Measurements from ENCODE around the gene MARCHF10. TPM values are rescaled to one million over a fixed set of nuclear protein-coding genes. Genes with fewer than 3 reads are reported as not detected.

Gene MARCHF10
- total RNA-seq, 2 experiments from 2014 or later, result not detected

DNA sequence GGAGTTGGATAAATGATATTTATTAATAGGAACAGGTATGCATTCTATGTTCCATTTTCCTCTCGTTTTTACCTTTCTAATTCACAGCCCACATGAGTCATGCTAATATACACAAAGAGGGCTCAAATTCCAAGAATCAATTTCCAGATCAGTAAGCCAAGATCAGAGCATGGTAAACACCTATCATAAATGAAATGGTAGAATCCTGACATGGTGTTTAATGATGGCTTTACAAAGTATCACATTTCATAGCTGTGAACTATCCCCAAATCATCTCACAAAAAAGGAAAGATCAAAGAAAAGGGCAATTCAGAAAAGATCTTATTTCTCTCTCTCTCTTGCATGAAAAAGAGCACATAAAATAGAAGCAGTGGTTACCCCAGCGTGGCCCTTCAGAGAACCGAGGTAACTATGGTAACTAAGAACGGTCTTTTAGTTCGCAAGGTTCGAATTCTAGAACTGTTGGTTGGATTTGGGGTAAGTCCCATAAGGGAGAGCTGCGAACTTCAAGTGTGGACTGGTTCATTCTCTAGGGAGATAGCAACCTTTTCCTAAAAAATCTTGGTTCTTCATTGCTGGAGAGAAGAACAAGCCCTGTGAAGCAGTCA lies 73.0 kb downstream of the MARCHF10 start:
- no peak overlapping the region for H3K4me3 ChIP-seq (ENCODE audit: low read depth, low read length, poor library complexity, severe bottlenecking)
- H2AFZ ChIP-seq (ENCODE audit: low read length), result no peak overlapping the region
- H3K79me2 ChIP-seq (ENCODE audit: insufficient read depth, low read depth, low read length), result no peaks in the 10 kb centered on the region
- H3K36me3 ChIP-seq (ENCODE audit: insufficient read depth, low read length), result no peaks in the 10 kb centered on the region
- H3K9me2 ChIP-seq (ENCODE audit: insufficient read depth, low read length), result no peaks in the 10 kb centered on the region
- TF ChIP-seq EZH2phosphoT487 (IDR thresholded peaks at IDR 0.05; ENCODE audit: borderline replicate concordance, low read depth, low read length), result no peak
- TF ChIP-seq, protein P1, sequence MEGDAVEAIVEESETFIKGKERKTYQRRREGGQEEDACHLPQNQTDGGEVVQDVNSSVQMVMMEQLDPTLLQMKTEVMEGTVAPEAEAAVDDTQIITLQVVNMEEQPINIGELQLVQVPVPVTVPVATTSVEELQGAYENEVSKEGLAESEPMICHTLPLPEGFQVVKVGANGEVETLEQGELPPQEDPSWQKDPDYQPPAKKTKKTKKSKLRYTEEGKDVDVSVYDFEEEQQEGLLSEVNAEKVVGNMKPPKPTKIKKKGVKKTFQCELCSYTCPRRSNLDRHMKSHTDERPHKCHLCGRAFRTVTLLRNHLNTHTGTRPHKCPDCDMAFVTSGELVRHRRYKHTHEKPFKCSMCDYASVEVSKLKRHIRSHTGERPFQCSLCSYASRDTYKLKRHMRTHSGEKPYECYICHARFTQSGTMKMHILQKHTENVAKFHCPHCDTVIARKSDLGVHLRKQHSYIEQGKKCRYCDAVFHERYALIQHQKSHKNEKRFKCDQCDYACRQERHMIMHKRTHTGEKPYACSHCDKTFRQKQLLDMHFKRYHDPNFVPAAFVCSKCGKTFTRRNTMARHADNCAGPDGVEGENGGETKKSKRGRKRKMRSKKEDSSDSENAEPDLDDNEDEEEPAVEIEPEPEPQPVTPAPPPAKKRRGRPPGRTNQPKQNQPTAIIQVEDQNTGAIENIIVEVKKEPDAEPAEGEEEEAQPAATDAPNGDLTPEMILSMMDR (conservative IDR thresholded peaks at IDR 0.05; ENCODE audit: low read length), result no peak
- H4K20me1 ChIP-seq (ENCODE audit: insufficient read depth, low read length), result no peaks in the 10 kb centered on the region
- no TSS peak for BruUV-seq (replicated peaks)
- no peak for DNase-seq (ENCODE audit: low spot score)
- intact Hi-C loops (cut with micrococcal nuclease; ENCODE audit: unreplicated experiment), result no loop called here
- H3K4me2 ChIP-seq (ENCODE audit: low read length), result no peak overlapping the region
- H3K4me1 ChIP-seq (ENCODE audit: insufficient read depth, low read length, poor library complexity, severe bottlenecking), result no peaks in the 10 kb centered on the region
- CTCF ChIA-PET (ENCODE audit: unreplicated experiment), result no interaction called here
- no peak overlapping the region for H3K27ac ChIP-seq (ENCODE audit: low read depth, low read length, poor library complexity, severe bottlenecking)
- H3K9me3 ChIP-seq (ENCODE audit: low read length), result no peaks in the 10 kb centered on the region
- POLR2A ChIA-PET, result no interaction called here

DNA sequence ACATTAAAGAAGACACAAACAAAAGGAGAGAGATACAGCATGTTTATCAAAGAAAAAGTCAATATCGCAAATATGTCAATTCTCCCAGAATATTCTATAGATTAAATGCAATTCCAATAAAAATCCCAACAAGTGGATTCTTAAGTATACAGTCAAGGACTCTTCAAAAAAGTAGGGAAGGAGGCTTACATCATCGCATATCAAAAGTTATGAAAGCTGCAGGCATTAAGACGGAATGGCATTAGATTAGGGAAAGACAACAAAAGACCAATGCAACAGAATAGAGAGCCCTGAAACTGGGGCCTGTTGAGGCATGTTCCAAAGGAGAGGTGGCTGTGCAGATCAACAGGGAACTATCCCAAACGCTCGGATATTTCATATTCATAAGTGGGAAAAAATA lies 76.0 kb downstream of the MARCHF10 start:
- H3K9me3 ChIP-seq (ENCODE audit: low read length), result no peaks in the 10 kb centered on the region
- H4K20me1 ChIP-seq (ENCODE audit: insufficient read depth, low read length), result no peaks in the 10 kb centered on the region
- DNase-seq (ENCODE audit: low spot score), result no peak
- POLR2A ChIA-PET, result interaction anchor here (0.6 kb wide), 1 partner anchor 1241 kb away, joined by 3 read pairs; no protein-coding TSS in a partner anchor
- no peak overlapping the region for H2AFZ ChIP-seq (ENCODE audit: low read length)
- no peak overlapping the region for H3K4me3 ChIP-seq (ENCODE audit: low read depth, low read length, poor library complexity, severe bottlenecking)
- H3K9me2 ChIP-seq (ENCODE audit: insufficient read depth, low read length), result no peaks in the 10 kb centered on the region
- CTCF ChIA-PET (ENCODE audit: unreplicated experiment), result no interaction called here
- BruUV-seq (replicated peaks), result no TSS peak
- H3K36me3 ChIP-seq (ENCODE audit: insufficient read depth, low read length), result no peaks in the 10 kb centered on the region
- no peak overlapping the region for H3K4me2 ChIP-seq (ENCODE audit: low read length)
- H3K27ac ChIP-seq (ENCODE audit: low read depth, low read length, poor library complexity, severe bottlenecking), result no peak overlapping the region
- TF ChIP-seq EZH2phosphoT487 (IDR thresholded peaks at IDR 0.05; ENCODE audit: borderline replicate concordance, low read depth, low read length), result no peak
- TF ChIP-seq, protein P1 (conservative IDR thresholded peaks at IDR 0.05; ENCODE audit: low read length), result no peak
- intact Hi-C loops (cut with micrococcal nuclease; ENCODE audit: unreplicated experiment), result no loop called here
- H3K4me1 ChIP-seq (ENCODE audit: insufficient read depth, low read length, poor library complexity, severe bottlenecking), result no peaks in the 10 kb centered on the region
- H3K79me2 ChIP-seq (ENCODE audit: insufficient read depth, low read depth, low read length), result no peaks in the 10 kb centered on the region

DNA sequence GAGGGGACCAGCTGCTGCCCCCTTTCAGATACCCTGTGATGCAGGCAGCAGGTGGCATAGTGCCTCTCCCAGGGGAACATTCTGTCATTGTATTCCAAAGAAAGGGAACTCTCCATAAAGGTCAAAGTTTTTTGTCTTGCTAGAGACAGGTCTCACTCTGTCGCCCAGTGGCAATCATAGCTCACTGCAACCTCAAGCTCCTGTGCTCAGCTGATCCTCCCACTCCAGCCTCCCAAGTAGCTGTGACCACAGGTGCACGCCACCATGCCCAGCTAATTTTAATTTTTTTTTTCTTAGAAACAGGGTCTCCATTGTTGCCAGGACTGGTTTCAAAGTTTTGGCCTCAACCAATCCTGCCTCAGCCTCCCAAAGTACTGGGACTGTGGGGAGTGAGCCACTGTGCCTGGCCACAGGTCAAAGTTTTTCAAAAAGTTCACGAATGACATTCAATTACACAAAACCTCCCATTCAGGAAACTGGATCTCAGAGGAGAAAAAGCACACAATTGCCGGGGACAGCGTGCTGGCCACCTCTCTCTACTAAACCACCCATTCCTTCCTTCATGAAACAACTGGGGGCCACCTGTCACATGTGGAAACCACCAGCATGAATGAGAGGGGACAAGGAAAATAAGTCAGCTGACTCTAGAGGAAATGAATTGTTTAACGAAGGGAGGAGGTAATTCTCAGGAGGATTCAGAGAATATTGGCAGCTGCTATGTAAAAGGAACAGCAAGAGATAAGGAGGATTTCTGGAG lies 80.0 kb downstream of the MARCHF10 start:
- H3K9me3 ChIP-seq (ENCODE audit: low read length), result no peaks in the 10 kb centered on the region
- TF ChIP-seq, protein P1 (conservative IDR thresholded peaks at IDR 0.05; ENCODE audit: low read length), result no peak
- no peak for TF ChIP-seq EZH2phosphoT487 (IDR thresholded peaks at IDR 0.05; ENCODE audit: borderline replicate concordance, low read depth, low read length)
- H3K4me1 ChIP-seq (ENCODE audit: insufficient read depth, low read length, poor library complexity, severe bottlenecking), result no peaks in the 10 kb centered on the region
- no peaks in the 10 kb centered on the region for H3K36me3 ChIP-seq (ENCODE audit: insufficient read depth, low read length)
- no peak overlapping the region for H3K27ac ChIP-seq (ENCODE audit: low read depth, low read length, poor library complexity, severe bottlenecking)
- H3K79me2 ChIP-seq (ENCODE audit: insufficient read depth, low read depth, low read length), result no peaks in the 10 kb centered on the region
- no peaks in the 10 kb centered on the region for H4K20me1 ChIP-seq (ENCODE audit: insufficient read depth, low read length)
- CTCF ChIA-PET (ENCODE audit: unreplicated experiment), result no interaction called here
- no peak for DNase-seq (ENCODE audit: low spot score)
- POLR2A ChIA-PET, result interaction anchor here (0.6 kb wide), 2 partner anchors 247 to 355 kb away, joined by 3 to 4 read pairs; no protein-coding TSS in a partner anchor
- BruUV-seq (replicated peaks), result no TSS peak
- no peaks in the 10 kb centered on the region for H3K9me2 ChIP-seq (ENCODE audit: insufficient read depth, low read length)
- no peak overlapping the region for H3K4me2 ChIP-seq (ENCODE audit: low read length)
- no peak overlapping the region for H2AFZ ChIP-seq (ENCODE audit: low read length)
- intact Hi-C loops (cut with micrococcal nuclease; ENCODE audit: unreplicated experiment), result no loop called here
- H3K4me3 ChIP-seq (ENCODE audit: low read depth, low read length, poor library complexity, severe bottlenecking), result no peak overlapping the region
